Colonic mucosa (tissue), 4 donors: Measurements from ENCODE around the gene COPG2. TPM values are rescaled to one million over a fixed set of nuclear protein-coding genes. Genes with fewer than 3 reads are reported as not detected.

Source experiments
- DNase-seq: peaks from one replicate; pipeline ENCODE4 v3.0.0-alpha.2; 2020
- H3K27ac ChIP-seq: fragments of 200-600 bp; one replicate; pipeline ENCODE4 v1.8.0; 2021
- H3K27me3 ChIP-seq: fragments of 200-600 bp; one replicate; pipeline ENCODE4 v1.8.0; 2021
- H3K36me3 ChIP-seq: fragments of 200-600 bp; one replicate; pipeline ENCODE4 v1.8.0; 2021
- H3K4me1 ChIP-seq: fragments of 200-600 bp; one replicate; pipeline ENCODE4 v1.8.0; 2021; ENCODE audit warnings: mild to moderate bottlenecking
- H3K4me3 ChIP-seq: fragments of 200-600 bp; one replicate; pipeline ENCODE4 v1.8.0; 2021
- H3K9ac ChIP-seq, 2 donors: one replicate each; pipeline ENCODE4 v1.7.0; 2013; ENCODE audit warnings: control low read depth in 2 of 2, low read depth in 2 of 2, low read length in 2 of 2
- H3K9me3 ChIP-seq: fragments of 200-600 bp; one replicate; pipeline ENCODE4 v1.8.0; 2021
- CTCF ChIP-seq: fragments of 200-600 bp; IDR thresholded peaks from one replicate; pipeline ENCODE4 v1.8.0; 2022; ENCODE audit warnings: antibody characterized with exemption, mild to moderate bottlenecking
- intact Hi-C: fragments of 100-400 bp; cut with DNase I; formaldehyde crosslinking; loops from one replicate; pipeline ENCODE4 v1.14.1; 2022
- total RNA-seq, 2 donors: library from RNA; stranded (reverse); fragmentation: NEBNext Ultra II Directional in 1 of 2; extraction: Animal tissue kit (Norgen Biotek cat#: 25700) in 1 of 2; gene quantifications; one replicate each; pipeline ENCODE4 v1.2.1, GENCODE V29; 2021
- donor health status: healthy.
- donor health status: DM: no; HTN: no; CAD: no.
- donor health status: DM: no; HTN: no; CAD: no.

Gene COPG2
- total RNA-seq, 2 donors from 2014 or later, result 19.1 to 24.2 TPM

GRCh38 chr7:130493275-130493873, 175.2 kb downstream of the COPG2 start:
- no peaks in the 10 kb centered on the region for H3K27me3 ChIP-seq
- H3K9me3 ChIP-seq, result no peaks in the 10 kb centered on the region
- no peak overlapping the region for H3K4me3 ChIP-seq
- DNase-seq, result no peak
- H3K9ac ChIP-seq, result no peak overlapping the region
- H3K4me1 ChIP-seq, result no peaks in the 10 kb centered on the region
- no peak for TF ChIP-seq CTCF
- no peak overlapping the region for H3K27ac ChIP-seq
- intact Hi-C loops, result no loop called here
- H3K36me3 ChIP-seq, result no peaks in the 10 kb centered on the region

- Histone ChIP-seq H3K27ac (no peak overlapping the region), H3K27me3 (no peaks in the 10 kb centered on the region), H3K4me3 (peak overlapping the region; percentile 23), H3K36me3 (no peaks in the 10 kb centered on the region), H3K4me1 (no peaks in the 10 kb centered on the region), H3K9me3 (no peaks in the 10 kb centered on the region), H3K9ac (no peak overlapping the region)
- TF ChIP-seq CTCF, result no peak
- intact Hi-C loops, result no loop called here
- DNase-seq, result no peak
Measured at GRCh38 chr7:130492523-130493274, 175.8 kb downstream of the COPG2 start.

- no peak for TF ChIP-seq CTCF
- no peak within 1 kb of the TSS for H3K9ac ChIP-seq
- H3K36me3 ChIP-seq, result no peaks in the 10 kb centered on the region
Measured at GRCh38 chr7:130491841-130492522, 176.6 kb downstream of the COPG2 start, which contains the start of gene MEST. Gene MEST (plus strand): TSS chr7:130492085. CDS start chr7:130492314, 229 bp downstream.

GRCh38 chr7:130490888-130491804, 177.4 kb downstream of the COPG2 start:
- Histone ChIP-seq H3K4me1 (no peaks in the 10 kb centered on the region), H3K4me3 (peak overlapping the region; percentile 23), H3K27me3 (no peaks in the 10 kb centered on the region), H3K36me3 (no peaks in the 10 kb centered on the region), H3K9ac (no peak overlapping the region), H3K9me3 (no peaks in the 10 kb centered on the region), H3K27ac (no peak overlapping the region)
- intact Hi-C loops, result no loop called here
- no peak for DNase-seq
- peak; percentile 43 for TF ChIP-seq CTCF

More at GRCh38 chr7:130491841-130492522, 176.6 kb downstream of the COPG2 start, which contains the start of gene MEST:
- intact Hi-C loops, result no loop called here
- no peak within 1 kb of the TSS for H3K27ac ChIP-seq
- peak within 1 kb of the TSS; percentile 23 for H3K4me3 ChIP-seq
- no peaks in the 10 kb centered on the region for H3K9me3 ChIP-seq
- no peaks in the 10 kb centered on the region for H3K4me1 ChIP-seq
- H3K27me3 ChIP-seq, result no peaks in the 10 kb centered on the region
- DNase-seq, result no peak

GRCh38 chr7:130490311-130490791, 178.2 kb downstream of the COPG2 start:
- no peaks in the 10 kb centered on the region for H3K36me3 ChIP-seq
- peak overlapping the region; percentile 23 for H3K4me3 ChIP-seq
- no peak for DNase-seq
- no peak overlapping the region for H3K9ac ChIP-seq
- H3K4me1 ChIP-seq, result no peaks in the 10 kb centered on the region
- no peak for TF ChIP-seq CTCF
- intact Hi-C loops, result no loop called here
- H3K27me3 ChIP-seq, result no peaks in the 10 kb centered on the region
- no peak overlapping the region for H3K27ac ChIP-seq
- H3K9me3 ChIP-seq, result no peaks in the 10 kb centered on the region
